Raji (cell line): ENCODE measurements around the gene DCUN1D1.

Source experiments
- POLR2A ChIP-seq: IDR thresholded peaks from 2 replicates; pipeline ENCODE4 v1.6.1; 2011; ENCODE audit warnings: low read depth, low read length, control low read depth; ENCODE audit not compliant: insufficient read depth

DCUN1D1 gene

DNA sequence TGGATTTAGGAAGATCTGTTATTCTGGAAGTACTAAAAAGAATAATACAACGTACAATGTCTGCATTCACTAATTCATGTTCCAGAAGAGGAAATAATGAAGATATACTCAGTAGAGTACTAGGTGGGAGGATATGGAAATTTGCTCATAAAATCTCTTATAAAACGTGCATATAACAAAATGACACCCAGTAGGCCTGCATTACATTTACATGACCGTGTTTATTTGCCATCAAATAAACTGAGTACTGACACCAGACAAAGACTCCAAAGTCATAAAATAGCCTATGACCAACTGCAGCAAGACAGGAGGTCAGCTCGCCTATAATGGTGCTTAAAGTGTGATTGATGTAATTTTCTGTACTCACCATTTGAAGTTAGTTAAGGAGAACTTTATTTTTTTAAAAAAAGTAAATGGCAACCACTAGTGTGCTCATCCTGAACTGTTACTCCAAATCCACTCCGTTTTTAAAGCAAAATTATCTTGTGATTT, 60.4 kb downstream of the DCUN1D1 start:
- TF ChIP-seq POLR2A, result no peak

DNA sequence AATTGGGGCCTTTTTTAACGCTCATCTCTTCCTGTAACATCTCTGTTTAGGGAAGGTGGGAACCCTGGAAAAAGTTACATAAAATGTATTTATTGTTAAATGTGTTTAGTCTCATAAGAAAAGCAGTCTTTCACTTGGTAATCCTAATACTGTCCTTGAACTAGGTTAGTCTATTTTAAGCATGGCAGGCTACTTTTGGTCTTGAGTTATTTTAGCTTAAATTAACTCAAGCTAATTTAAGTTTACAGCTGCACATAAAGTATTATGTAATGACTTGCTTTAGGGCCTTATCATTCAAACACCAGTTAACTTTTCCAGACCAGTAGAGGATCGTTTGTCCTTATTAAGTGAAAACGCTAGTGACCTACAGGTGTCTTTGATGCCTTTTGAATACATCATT, 63.2 kb downstream of the DCUN1D1 start:
- no peak for TF ChIP-seq POLR2A

DNA sequence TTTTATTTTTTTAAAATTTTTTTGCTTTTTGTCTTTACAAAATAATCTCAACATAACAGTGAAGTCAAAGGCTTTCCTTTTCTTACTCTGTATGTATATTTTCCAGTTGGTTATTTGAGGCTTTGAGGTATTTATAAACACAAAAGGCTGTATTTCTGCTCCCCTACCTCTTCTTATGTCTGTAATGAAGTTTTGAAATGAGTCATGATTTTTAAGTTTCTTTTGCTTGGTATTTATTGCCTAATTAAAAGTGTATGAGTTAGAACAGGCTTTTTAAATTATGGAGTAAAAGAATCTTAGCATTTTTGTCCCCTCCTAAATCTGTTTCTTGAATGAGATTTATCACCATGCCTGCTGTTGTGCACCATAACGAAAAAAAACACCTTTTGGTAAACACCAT, 66.0 kb downstream of the DCUN1D1 start:
- no peak for TF ChIP-seq POLR2A

- TF ChIP-seq POLR2A, result no peak
These were observed 66.4 kb downstream of the DCUN1D1 start for GRCh38 chr3:182913889-182914288.

GRCh38 chr3:182912474-182912873, 67.9 kb downstream of the DCUN1D1 start:
- TF ChIP-seq POLR2A, result no peak

- no peak for TF ChIP-seq POLR2A
These were observed 68.6 kb downstream of the DCUN1D1 start for GRCh38 chr3:182911782-182912111.

DNA sequence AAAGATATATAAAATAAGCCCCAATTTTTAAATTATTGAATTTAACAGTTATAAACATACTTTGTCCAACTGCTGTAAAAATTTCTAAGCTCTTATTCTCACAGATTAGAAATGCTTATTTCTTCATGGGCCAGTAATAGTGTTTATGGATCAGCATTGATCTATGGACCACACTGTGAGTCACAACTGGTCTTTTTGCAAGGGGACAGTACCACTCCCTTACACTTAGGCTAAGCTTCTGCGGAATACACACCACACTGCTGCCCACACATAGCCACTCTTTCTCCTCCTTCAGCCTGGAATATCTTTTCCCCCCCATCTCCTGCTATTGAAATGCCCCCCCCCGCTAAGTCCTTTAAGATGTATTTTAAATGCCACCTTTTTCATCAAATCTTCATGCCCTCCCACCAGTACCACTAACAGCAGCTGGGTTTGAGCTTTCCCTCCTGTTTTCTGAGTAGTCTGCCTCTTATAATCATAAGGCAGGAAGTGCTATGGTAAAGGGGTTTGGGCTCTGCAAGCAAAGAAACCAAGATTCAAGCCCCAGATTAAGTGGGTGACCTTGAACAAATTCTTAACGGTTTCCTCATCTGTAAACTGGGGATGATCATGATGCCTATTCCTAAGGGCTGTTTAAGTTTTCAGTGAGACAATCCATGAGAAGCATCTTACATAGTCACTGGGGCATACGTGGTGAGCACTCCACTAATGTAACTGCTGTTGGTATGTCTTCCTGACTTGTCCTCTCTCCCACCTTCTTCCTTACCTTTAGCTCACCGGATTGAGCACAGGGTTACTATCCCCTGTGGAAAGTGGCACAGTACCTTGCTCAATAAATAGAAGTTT, 69.2 kb downstream of the DCUN1D1 start:
- TF ChIP-seq POLR2A, result no peak

- no peak for TF ChIP-seq POLR2A
These were observed 70.9 kb downstream of the DCUN1D1 start for GRCh38 chr3:182909318-182910040.

- no peak for TF ChIP-seq POLR2A
These were observed 71.9 kb downstream of the DCUN1D1 start for GRCh38 chr3:182908471-182908870.

DNA sequence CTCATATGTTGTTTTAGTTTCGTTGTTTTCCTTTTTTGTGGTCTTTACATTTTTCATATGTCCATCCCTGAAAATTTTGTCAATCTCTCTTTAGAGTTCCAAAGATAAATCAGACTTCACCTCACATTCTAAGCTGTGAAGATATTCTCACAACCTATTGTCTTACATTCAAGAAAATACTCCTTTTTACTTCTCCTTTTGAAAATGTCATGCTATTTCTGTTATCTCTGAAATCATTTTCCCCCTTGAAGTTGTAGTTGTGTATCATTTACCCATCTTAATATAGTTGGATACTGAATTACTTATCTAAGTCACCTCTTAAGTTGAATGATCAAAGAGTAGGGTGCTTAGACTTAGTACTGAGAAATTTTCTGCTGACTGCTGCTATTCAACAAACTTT, 74.3 kb downstream of the DCUN1D1 start:
- TF ChIP-seq POLR2A, result no peak

- TF ChIP-seq POLR2A, result no peak
These were observed 74.7 kb downstream of the DCUN1D1 start for GRCh38 chr3:182905623-182906022.

DNA sequence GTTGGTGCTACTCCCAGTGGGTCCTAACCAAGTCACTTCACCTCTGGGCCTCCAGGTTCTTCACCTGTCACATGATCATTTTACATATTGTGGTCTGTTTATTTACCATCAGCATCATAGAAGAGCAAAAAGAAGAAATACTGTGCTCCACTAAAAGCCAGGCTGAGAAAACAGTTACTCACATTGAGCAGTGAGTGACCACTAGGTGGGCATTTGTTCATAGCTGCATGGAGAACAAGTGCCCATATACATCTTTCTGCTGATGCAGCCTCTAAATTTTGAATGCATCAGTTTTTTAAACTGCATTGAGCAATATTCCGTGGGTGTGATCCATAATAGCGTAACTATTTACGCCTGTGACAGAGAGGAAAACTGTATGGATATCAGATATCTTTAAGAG, 76.2 kb downstream of the DCUN1D1 start:
- no peak for TF ChIP-seq POLR2A

DNA sequence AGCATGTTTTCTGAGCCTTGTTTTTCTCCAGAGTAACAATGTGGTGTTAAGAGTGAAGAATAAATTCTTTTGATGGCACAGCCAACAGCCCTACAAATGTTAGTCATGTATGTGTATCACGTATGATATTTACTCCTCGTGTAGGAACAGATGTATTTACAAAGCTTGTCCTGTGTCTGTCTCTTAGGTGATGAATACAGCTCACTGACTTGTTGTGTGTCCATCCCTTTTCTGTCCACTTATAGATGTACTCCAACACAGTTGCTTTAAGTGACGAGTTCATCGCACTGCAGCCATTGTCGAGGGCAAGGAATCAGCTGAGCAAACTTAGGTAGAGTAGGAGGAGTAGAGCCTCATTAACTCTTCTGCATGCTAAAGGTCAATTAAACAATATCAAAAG, 78.1 kb downstream of the DCUN1D1 start:
- TF ChIP-seq POLR2A, result no peak

- TF ChIP-seq POLR2A, result no peak
These were observed 83.8 kb downstream of the DCUN1D1 start for GRCh38 chr3:182896553-182896952.

DNA sequence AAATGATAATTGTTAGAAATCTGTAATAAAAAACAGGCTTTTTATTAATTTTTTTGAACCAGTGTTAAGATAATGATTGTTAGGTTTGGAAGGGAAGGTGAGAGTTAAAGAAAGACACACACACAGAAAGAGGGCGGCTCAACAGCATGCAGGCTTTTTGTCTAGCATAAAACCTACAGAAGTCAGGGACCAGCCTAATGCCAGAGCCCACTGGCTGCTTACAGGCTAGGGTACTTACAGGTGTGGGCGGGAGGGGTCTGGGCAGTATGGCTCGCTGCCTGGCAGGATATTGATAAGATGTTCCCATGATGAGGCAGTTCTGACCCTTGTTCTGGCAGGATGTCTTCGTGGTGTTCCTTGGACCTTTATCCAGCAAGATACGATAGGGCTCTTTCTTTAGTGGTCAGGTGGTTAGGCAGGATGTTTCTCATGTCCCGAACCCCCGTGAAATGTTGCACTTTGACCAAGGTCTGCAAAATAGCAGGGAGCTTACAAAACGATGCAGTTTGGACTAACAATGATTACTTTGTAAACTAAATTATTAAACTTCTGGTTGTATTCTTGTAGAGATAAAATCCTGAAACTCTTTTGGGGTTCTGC, 84.7 kb downstream of the DCUN1D1 start:
- TF ChIP-seq POLR2A, result no peak

- no peak for TF ChIP-seq POLR2A
These were observed 88.1 kb downstream of the DCUN1D1 start for GRCh38 chr3:182892226-182892625.
